HG03565 (cell line): ENCODE data around the gene ZNF624.
"Not testable (repeated sequence)": the region's sequence is repeated elsewhere in the genome, so short reads cannot be mapped to it uniquely, and the experiment has no call there.

Source experiments
- ATAC-seq: cut with Tn5 transposase; IDR thresholded peaks from one replicate; pipeline ENCODE4 v1.9.1; 2021; ENCODE audit warnings: mild to moderate bottlenecking, moderate library complexity; ENCODE audit not compliant: unreplicated experiment

The ZNF624 gene

DNA sequence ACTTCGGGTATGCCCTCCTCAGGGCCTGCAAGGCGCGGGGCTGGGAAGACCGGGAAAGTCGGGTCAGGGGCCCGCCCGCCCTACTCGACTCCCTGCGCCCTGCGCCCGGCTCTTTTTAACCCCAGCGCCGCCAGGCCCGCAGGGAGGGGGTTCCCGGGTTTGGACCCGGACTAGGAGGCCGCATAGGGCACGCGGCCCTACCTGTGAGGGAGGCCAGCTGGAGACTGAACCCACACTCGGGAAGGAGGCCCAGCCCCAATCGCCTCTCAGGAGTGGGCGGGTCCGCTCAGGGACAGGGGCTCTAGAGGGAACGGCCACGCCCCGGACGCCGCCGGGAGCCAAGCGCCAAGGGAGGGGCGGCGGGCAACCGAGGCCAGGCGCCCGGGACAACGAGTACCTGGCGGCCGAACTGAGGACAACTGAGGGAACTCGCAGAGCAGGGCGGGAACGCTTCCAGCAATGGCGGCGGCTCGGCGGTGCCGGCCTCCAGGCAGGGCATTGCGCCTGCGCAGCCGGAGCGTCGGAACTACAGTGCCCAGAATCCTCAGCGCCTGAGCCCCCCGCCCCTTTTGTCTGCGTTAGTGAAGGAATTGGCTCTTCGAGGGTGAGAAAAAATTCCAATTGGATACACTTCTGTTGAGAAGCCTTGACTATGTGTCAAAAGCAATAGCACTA, at the start of gene ZNF624:
TSS of gene ZNF624 (minus strand) at position 484 of the 675 bp plus-strand sequence.
- peak; percentile 85 for ATAC-seq

- ATAC-seq: not testable (repeated sequence)
Measured at GRCh38 chr17:16697603-16698002, 44.0 kb upstream of the ZNF624 start.

- ATAC-seq: not testable (repeated sequence)
Measured at GRCh38 chr17:16690447-16690846, 36.8 kb upstream of the ZNF624 start.

GRCh38 chr17:16689731-16690281, 36.2 kb upstream of the ZNF624 start, which contains the start of gene CCDC144A:
Gene CCDC144A, plus strand, starts transcription at chr17:16690241. Its CDS starts 160 bp downstream, at chr17:16690401.
- ATAC-seq: not testable (repeated sequence)

DNA sequence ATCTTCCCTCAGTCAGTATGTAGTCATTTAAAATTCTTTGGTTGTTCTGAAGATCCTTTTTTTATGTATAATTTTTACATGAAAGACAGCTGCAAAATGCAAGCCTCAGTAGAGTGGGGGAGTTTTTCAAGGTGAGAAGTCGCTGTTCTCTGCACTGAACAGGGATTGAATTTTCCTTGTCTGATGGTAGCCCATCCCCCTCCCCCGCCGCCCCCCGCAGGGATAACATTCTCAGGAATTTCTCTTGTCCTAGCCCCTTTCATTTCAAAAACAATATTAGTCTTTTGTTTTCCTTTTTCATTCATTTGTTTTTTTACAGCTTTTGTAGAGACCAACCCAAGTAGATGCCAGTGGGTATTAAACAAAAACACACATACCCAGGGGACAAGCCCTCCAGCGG, 33.5 kb upstream of the ZNF624 start:
- ATAC-seq: not testable (repeated sequence)

DNA sequence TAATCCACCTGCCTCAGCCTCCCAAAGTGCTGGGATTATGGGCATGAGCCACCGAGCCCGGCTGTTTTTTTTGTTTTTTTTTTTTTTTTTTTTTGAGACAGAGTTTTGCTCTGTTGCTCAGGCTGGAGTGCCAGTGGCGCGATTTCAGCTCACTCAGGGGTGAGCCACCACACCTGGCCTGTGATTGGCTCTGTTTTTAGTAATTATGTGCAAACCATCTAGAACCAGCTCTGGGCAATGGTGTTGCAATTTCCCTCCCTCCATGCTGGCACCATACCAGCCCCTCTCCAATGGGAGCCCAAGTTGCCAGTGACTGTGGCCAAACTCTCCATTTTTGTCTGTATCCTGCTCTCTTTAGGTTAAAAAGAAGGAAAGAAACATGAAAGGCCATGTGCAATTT, 32.4 kb upstream of the ZNF624 start:
- not testable (repeated sequence) for ATAC-seq

DNA sequence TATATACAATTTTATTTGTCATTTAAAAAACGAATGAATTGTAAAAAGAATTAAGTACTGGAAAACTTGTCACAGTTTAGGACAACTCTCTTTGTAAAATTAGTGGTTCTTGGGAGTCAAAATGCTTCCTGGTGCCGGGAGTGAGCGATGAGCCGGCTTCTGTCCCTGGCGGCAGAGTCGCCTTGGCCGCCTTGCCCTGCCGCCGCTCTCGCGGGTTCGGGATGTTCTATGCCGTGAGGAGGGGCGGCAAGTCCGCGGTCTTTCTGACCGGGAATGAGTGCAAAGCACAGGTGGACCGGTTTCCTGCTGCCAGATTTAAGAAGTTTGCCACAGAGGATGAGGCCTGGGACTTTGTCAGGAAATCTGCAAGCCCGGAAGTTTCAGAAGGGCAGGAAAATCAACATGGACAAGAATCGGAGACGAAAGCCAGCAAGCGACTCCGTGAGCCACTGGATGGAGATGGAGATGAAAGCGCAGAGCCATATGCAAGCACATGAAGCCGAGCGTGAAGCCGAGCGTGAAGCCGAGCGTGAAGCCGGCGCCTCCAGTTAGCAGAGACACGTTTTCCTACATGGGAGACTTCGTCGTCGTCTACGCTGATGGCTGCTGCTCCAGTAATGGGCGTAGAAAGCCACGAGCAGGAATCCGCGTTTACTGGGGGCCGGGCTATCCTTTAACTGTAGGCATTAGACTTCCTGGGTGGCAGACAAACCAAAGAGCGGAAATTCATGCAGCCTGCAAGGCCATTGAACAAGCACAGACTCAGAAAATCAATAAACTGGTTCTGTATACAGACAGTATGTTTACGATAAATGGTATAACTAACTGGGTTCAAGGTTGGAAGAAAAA, 29.9 kb upstream of the ZNF624 start:
- not testable (repeated sequence) for ATAC-seq

GRCh38 chr17:16676676-16677268, 23.1 kb upstream of the ZNF624 start:
- no peak for ATAC-seq

GRCh38 chr17:16666907-16667636, 13.4 kb upstream of the ZNF624 start:
- not testable (repeated sequence) for ATAC-seq

- not testable (repeated sequence) for ATAC-seq
Measured at GRCh38 chr17:16666553-16666906, 12.9 kb upstream of the ZNF624 start.

DNA sequence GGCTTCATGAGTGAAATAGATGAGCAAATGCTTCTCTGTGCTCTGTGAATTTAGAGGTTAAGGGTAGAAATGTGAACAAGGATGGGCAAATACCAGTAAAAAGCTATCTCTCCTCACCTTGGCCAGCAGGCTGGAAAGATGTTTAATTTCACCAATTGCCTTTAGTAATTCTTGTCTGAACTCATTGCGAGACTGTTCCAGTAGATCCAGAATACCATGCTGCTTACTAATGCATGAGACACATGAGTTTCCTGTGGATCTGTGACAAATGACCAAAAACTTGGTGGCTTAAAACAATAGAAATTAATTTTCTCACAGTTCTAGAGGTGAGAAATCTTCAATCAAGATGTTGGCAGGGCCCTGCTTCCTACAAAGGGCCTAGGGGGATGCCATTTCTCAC, 9.3 kb upstream of the ZNF624 start:
- no peak for ATAC-seq

- ATAC-seq: no peak
Measured at GRCh38 chr17:16661217-16661616, 7.6 kb upstream of the ZNF624 start.

- no peak for ATAC-seq
Measured at GRCh38 chr17:16652847-16653366, 743 bp downstream of the ZNF624 start.

DNA sequence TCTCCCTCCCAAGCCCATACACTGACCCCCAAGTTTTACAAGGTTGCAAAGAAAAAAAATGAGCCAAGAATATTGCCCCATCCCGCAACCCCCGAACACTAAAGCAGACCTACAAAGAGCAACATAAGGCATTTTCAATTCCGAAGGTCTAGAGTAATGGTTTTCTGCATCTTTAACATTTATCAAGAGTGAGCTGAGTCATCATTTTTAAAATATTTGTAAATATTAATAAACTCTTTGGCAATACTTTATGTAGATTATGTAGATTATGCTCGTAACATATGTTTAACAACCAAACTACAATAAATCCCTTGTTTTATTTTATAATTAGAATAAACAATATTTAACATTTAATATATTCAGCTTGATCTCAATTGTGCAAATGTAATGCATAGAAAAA, 1.4 kb downstream of the ZNF624 start:
- ATAC-seq: no peak

DNA sequence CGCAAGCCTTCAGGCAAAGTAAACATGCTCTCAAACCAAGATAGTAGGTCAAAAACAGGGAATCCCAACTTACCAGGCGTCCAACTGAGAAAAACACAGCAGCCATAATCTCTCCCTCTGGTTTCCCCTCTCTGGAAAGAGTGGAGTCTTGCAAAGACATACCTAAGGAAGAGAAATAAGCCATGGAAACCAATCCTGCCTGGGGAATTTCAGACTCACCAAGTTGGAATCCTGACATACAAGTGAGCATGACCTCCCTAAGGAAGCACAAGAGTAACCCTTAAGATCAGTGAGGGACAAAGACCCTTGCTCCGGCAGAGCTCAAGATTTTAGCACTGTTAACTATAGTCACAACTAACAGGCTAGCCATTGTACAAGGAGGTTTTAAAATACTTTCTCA, 4.1 kb downstream of the ZNF624 start:
- no peak for ATAC-seq

GRCh38 chr17:16639438-16639837, 14.2 kb downstream of the ZNF624 start:
- ATAC-seq: no peak

DNA sequence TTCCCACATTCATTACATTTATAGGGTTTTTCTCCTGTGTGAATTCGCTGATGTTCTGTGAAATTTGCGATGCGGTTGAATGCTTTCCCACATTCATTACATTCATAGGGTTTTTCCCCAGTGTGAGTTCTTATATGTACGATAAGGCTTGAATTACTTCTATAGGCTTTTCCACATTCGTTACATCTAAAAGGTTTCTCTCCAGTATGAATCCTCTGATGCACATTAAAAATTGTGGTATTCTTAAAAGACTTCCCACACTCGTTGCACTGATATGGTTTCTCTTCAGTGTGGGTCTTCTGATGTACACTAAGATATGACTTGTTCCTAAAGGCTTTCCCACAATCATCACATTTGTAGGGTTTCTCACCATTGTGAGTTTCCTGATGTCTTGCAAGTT, 30.4 kb downstream of the ZNF624 start:
- ATAC-seq: no peak

GRCh38 chr17:16622540-16623277, 30.9 kb downstream of the ZNF624 start:
- no peak for ATAC-seq

DNA sequence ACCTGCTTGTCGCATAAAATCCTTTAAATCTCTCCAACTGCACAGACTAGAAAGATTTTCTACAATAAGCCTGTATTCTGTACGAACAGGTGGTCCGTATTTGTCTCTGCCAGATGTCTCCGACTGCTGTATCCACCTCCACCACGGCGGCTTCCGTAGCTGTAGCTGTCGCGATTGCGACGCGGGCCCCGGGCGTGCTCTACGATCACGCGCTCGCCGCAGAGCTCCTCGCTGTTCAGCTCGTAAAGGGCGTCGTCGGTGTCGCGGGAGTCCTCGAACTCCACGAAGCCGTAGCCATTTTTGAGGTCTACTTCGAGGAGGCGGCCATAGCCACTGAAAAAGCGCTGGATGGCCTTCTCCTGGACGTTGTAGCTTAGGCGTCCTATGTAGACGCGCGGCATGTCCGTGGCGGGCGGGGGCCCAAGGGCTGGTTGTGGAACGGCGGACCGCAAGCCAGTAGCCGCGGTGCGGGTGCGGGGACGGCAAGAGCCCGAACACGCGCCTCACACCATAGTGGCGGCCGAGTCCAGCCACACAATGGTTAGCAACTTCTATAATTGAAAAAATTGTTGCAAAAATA, 36.1 kb downstream of the ZNF624 start:
- no peak for ATAC-seq
